GM12878 (cell line): ENCODE data around the gene ATP5F1A. TPM values are rescaled to one million over a fixed set of nuclear protein-coding genes. Genes with fewer than 3 reads are reported as not detected.

Experiments used
- ATAC-seq: fragments of 200-7000 bp; cut with Tn5 transposase; 3 replicates; pipeline ENCODE4 v1.9.1; 2020; ENCODE audit warnings: mild to moderate bottlenecking, moderate library complexity
- BruUV-seq: library from RNA; stranded (reverse); fragments of 400-500 nt; replicated peaks from 2 replicates; lab custom pipeline; 2021; lab: Mats Ljungman, UMichigan
- CTCF ChIA-PET: fragments of 300-600 bp; sonication (Branson Sonifier 250); formaldehyde crosslinking; extraction: SDS; loops from one replicate; lab custom pipeline; 2021; ENCODE audit warnings: inconsistent platforms; lab: Yijun Ruan, JAX
- POLR2A ChIA-PET: fragments of 350-600 bp; formaldehyde crosslinking; extraction: SDS; loops from one replicate; lab custom pipeline; 2021; ENCODE audit warnings: inconsistent platforms; lab: Charles Lee
- RAD21 ChIA-PET: fragments of 300-600 bp; sonication (Branson Sonifier 250); formaldehyde crosslinking; loops from one replicate; lab custom pipeline; 2023; ENCODE audit warnings: antibody characterized with exemption; ENCODE audit not compliant: unreplicated experiment; lab: Charles Lee
- SMC1A ChIA-PET: fragments of 300-600 bp; sonication (Branson Sonifier 250); formaldehyde crosslinking; loops from one replicate; lab custom pipeline; 2023; ENCODE audit not compliant: unreplicated experiment, uncharacterized antibody; lab: Charles Lee
- DNase-seq: peaks from one replicate; pipeline ENCODE4 v3.0.0-alpha.2; 2011; ENCODE audit warnings: low read depth, low spot score
- FAIRE-seq: peaks from 3 replicates; lab custom pipeline; 2011; peaks lifted over from hg19 to GRCh38; lab: Jason Lieb, UNC
- H2AFZ ChIP-seq: 2 replicates; pipeline ENCODE4 v1.6.0; 2011; ENCODE audit warnings: low read depth, low read length, control low read depth; ENCODE audit not compliant: control insufficient read depth
- H3K27ac ChIP-seq: 2 replicates; pipeline ENCODE4 v1.5.1; 2011; ENCODE audit warnings: control low read depth; ENCODE audit not compliant: control insufficient read depth, insufficient read depth
- H3K27me3 ChIP-seq, 2 experiments: replicated peaks in 1 of 2; 2 replicates each; pipeline versions ENCODE4 v1.6.0 to v1.6.1; 2011; ENCODE audit warnings: low read length in 1 of 2; ENCODE audit not compliant: control insufficient read depth in 2 of 2, insufficient read depth in 2 of 2
- H3K36me3 ChIP-seq, 2 experiments: 2 replicates each; pipeline ENCODE4 v1.5.1; 2011; ENCODE audit warnings: low read length in 1 of 2; ENCODE audit not compliant: control insufficient read depth in 2 of 2, insufficient read depth in 2 of 2
- H3K4me1 ChIP-seq: 2 replicates; pipeline ENCODE4 v1.6.1; 2011; ENCODE audit warnings: mild to moderate bottlenecking, low read length, moderate library complexity, mixed read lengths; ENCODE audit not compliant: control insufficient read depth, insufficient read depth
- H3K4me2 ChIP-seq: 2 replicates; pipeline ENCODE4 v1.6.0; 2011; ENCODE audit warnings: control low read depth; ENCODE audit not compliant: control insufficient read depth, insufficient read depth
- H3K4me3 ChIP-seq: fragments of 200-600 bp; sonication (generic); 2 replicates; pipeline ENCODE4 v1.5.1; 2016
- H3K79me2 ChIP-seq: 2 replicates; pipeline ENCODE4 v1.6.0; 2011; ENCODE audit warnings: low read length; ENCODE audit not compliant: control insufficient read depth, insufficient read depth
- H3K9ac ChIP-seq: 2 replicates; pipeline ENCODE4 v1.8.0; 2011; ENCODE audit warnings: low read length, control low read depth, mixed read lengths; ENCODE audit not compliant: control insufficient read depth, insufficient read depth
- H3K9me3 ChIP-seq: replicated peaks from 3 replicates; pipeline ENCODE4 v1.5.1; 2011; ENCODE audit warnings: mild to moderate bottlenecking, low read length; ENCODE audit not compliant: control insufficient read depth, insufficient read depth
- H4K20me1 ChIP-seq: 2 replicates; pipeline ENCODE4 v1.6.0; 2011; ENCODE audit not compliant: control insufficient read depth, insufficient read depth
- ATF2 ChIP-seq: IDR thresholded peaks from 2 replicates; pipeline ENCODE4 v1.6.1; 2012; ENCODE audit warnings: low read length, inconsistent platforms
- ATF3 ChIP-seq: IDR thresholded peaks from 2 replicates; pipeline ENCODE4 v1.6.1; 2011; ENCODE audit warnings: low read depth, mild to moderate bottlenecking, low read length, moderate library complexity, borderline replicate concordance; ENCODE audit errors: extremely low read depth
- REST ChIP-seq: IDR thresholded peaks from 2 replicates; pipeline ENCODE4 v1.6.1; 2012; ENCODE audit warnings: mild to moderate bottlenecking, low read depth, low read length
- SUZ12 ChIP-seq: fragments of 200-600 bp; sonication (generic); IDR thresholded peaks from one replicate; pipeline ENCODE4 v1.6.1; 2018; ENCODE audit warnings: antibody characterized with exemption, mild to moderate bottlenecking; ENCODE audit not compliant: unreplicated experiment
- WGBS: methylation state at CpG from one replicate; pipeline ENCODE4 v1.1.6; 2016; ENCODE audit warnings: low lambda C conversion rate; ENCODE audit not compliant: insufficient replicate concordance, insufficient coverage; ENCODE audit errors: missing lambda C conversion rate; 5-methylcytosine and 5-hydroxymethylcytosine counted together
- in situ Hi-C: fragments of 300-500 bp; cut with MboI; formaldehyde crosslinking; loops from 9 replicates; pipeline ENCODE4 v1.14.3; 2018; ENCODE audit warnings: mixed read lengths
- intact Hi-C: fragments of 100-400 bp; cut with micrococcal nuclease; formaldehyde crosslinking; loops from one replicate; pipeline ENCODE4 v1.14.2; 2022; ENCODE audit not compliant: unreplicated experiment
- polyA plus RNA-seq, 11 experiments: library from polyadenylated mRNA; depleted of rRNA in 4 of 11; unstranded in 6 of 11; stranded (reverse) in 5 of 11; fragments of >200 nt; fragmentation: Nextera tagmentation in 4 of 11; fragmentation: Illumina TruSeq in 1 of 11; extraction: Ambion mirVana in 4 of 11; extraction: Trizol in 1 of 11; gene quantifications; 1 replicate in 1 of 11; 2 replicates in 10 of 11; pipeline versions ENCODE4 v1.2.1 to v1.2.3, GENCODE V29; 2011 to 2016; ENCODE audit warnings: inconsistent platforms in 2 of 11, missing spikeins in 2 of 11, low read depth in 1 of 11
- total RNA-seq, 4 experiments: library from RNA; depleted of rRNA in 3 of 4; stranded (reverse); fragments of >200 nt in 3 of 4; fragmentation: Illumina TruSeq in 1 of 4; extraction: Trizol in 1 of 4; gene quantifications; 2 replicates each; pipeline versions ENCODE4 v1.2.1 to v1.2.3, GENCODE V29; 2013 to 2021

ATP5F1A gene
- total and polyA plus RNA-seq, 10 of the 15 experiments (the other 5 are each of a cell fraction or from before 2014, with no cell fraction given) = 592 to 1,161 (median 723) TPM

GRCh38 chr18:46060359-46060841 lies 37.7 kb downstream of the ATP5F1A start:
- FAIRE-seq (no peak), ATAC-seq (no peak), DNase-seq (no peak)
- H3K4me1 ChIP-seq = peaks cover 9% of the 10 kb centered on the region
- H3K4me2 ChIP-seq = no peak overlapping the region
- no peaks in the 10 kb centered on the region for H3K9me3 ChIP-seq
- H2AFZ ChIP-seq = no peak overlapping the region
- ChIA-PET POLR2A (no interaction called here), RAD21 (interaction anchor here (0.5 kb wide), 1 partner anchor 395 kb away, joined by 3 read pairs; no protein-coding TSS in a partner anchor), SMC1A (interaction anchor here (1.8 kb wide), 1 partner anchor 14 kb away, joined by 4 read pairs; no protein-coding TSS in a partner anchor), CTCF (interaction anchor here (2.5 kb wide), 1 partner anchor 13 kb away, joined by 14 read pairs; no protein-coding TSS in a partner anchor)
- intact Hi-C loops = no loop called here
- WGBS = 43% methylated on average over 3 of the region's 3 CpGs
- no peaks in the 10 kb centered on the region for H3K36me3 ChIP-seq
- H3K27me3 ChIP-seq = no peaks in the 10 kb centered on the region
- no TSS peak for BruUV-seq
- in situ Hi-C loops = no loop called here
- H3K4me3 ChIP-seq = no peak overlapping the region
- no peak for TF ChIP-seq ATF3
- no peak overlapping the region for H3K9ac ChIP-seq
- no peaks in the 10 kb centered on the region for H3K79me2 ChIP-seq
- no peaks in the 10 kb centered on the region for H4K20me1 ChIP-seq
- no peak overlapping the region for H3K27ac ChIP-seq

- H3K27ac ChIP-seq = peak overlapping the region; percentile 61
- no peak for FAIRE-seq
Observed at GRCh38 chr18:46055838-46056230, 42.3 kb downstream of the ATP5F1A start.

More at GRCh38 chr18:46055838-46056230, 42.3 kb downstream of the ATP5F1A start:
- WGBS = 39% methylated on average over 4 of the region's 4 CpGs
- H3K9ac ChIP-seq = peak overlapping the region; percentile 15; the same call in 1 of the 2 replicates
- no peaks in the 10 kb centered on the region for H3K27me3 ChIP-seq
- peak overlapping the region; percentile 45 for H2AFZ ChIP-seq
- ATAC-seq (peak; percentile 53), DNase-seq (no peak)
- no peaks in the 10 kb centered on the region; the same call in 1 of the 2 replicates for H3K79me2 ChIP-seq
- no peaks in the 10 kb centered on the region for H3K9me3 ChIP-seq
- no peak overlapping the region for H3K4me3 ChIP-seq
- no peaks in the 10 kb centered on the region for H3K36me3 ChIP-seq
- peaks cover 11% of the 10 kb centered on the region for H3K4me1 ChIP-seq
- SMC1A ChIA-PET = interaction anchor here (0.8 to 2.4 kb wide), 4 partner anchors 18 to 367 kb away, joined by 3 to 13 read pairs (median 4); no protein-coding TSS in a partner anchor
- no TSS peak for BruUV-seq
- CTCF ChIA-PET = interaction anchor here (0.8 to 2.7 kb wide), 3 partner anchors 10 to 135 kb away, joined by 3 to 18 read pairs (median 3); no protein-coding TSS in a partner anchor
- H4K20me1 ChIP-seq = no peaks in the 10 kb centered on the region
- intact Hi-C loops (no loop called here), in situ Hi-C loops (no loop called here)
- POLR2A ChIA-PET = no interaction called here
- peak overlapping the region; percentile 11 for H3K4me2 ChIP-seq
- TF ChIP-seq REST = no peak
- no peak for TF ChIP-seq SUZ12
- TF ChIP-seq ATF2 = peak; percentile 1; the same call in 1 of the 2 replicates
- RAD21 ChIA-PET = interaction anchor here (1.7 kb wide), 1 partner anchor 18 kb away, joined by 9 read pairs; no protein-coding TSS in a partner anchor
